HepG2 (cell line): ENCODE data around the gene CDC42BPG. TPM values are rescaled to one million over a fixed set of nuclear protein-coding genes. Genes with fewer than 3 reads are reported as not detected.

Experiments used
- AGO2 ChIP-seq: fragments of 200-400 bp; formaldehyde crosslinking; optimal IDR thresholded peaks from 2 replicates; pipeline ENCODE3; 2017; ENCODE audit warnings: mild to moderate bottlenecking, low read depth, low read length, moderate library complexity
- ATM ChIP-seq: fragments of 450-650 bp; IDR thresholded peaks from 2 replicates; pipeline ENCODE4 v1.7.1; 2017; ENCODE audit warnings: mild to moderate bottlenecking, borderline replicate concordance
- BATF2 ChIP-seq: sonication (generic); formaldehyde crosslinking; IDR thresholded peaks from 2 replicates; pipeline ENCODE4 v1.8.0; 2022; ENCODE audit warnings: mild to moderate bottlenecking, missing genetic modification reagents, moderate library complexity
- CHD2 ChIP-seq: IDR thresholded peaks from 2 replicates; pipeline ENCODE4 v1.6.1; 2011; ENCODE audit warnings: low read depth, low read length, improper control_type of control experiment
- DMAP1 ChIP-seq: IDR thresholded peaks from 2 replicates; pipeline ENCODE4 v1.6.1; 2016
- KAT2B ChIP-seq: fragments of 150-350 bp; IDR thresholded peaks from 2 replicates; pipeline ENCODE4 v1.6.1; 2014; ENCODE audit warnings: low read depth, low read length, borderline replicate concordance
- MAX ChIP-seq: IDR thresholded peaks from 2 replicates; pipeline ENCODE4 v1.6.1; 2012; ENCODE audit warnings: inconsistent platforms
- PAF1 ChIP-seq: IDR thresholded peaks from 2 replicates; pipeline ENCODE4 v1.6.1; 2016; ENCODE audit warnings: missing genetic modification reagents, missing compliant biosample characterization
- POLR2AphosphoS5 ChIP-seq: IDR thresholded peaks from 2 replicates; pipeline ENCODE4 v1.6.1; 2012; ENCODE audit warnings: low read depth, low read length
- PTBP1 ChIP-seq: fragments of 200-400 bp; formaldehyde crosslinking; IDR thresholded peaks from 2 replicates; pipeline ENCODE4 v1.6.1; 2018; ENCODE audit warnings: low read length, low read depth; ENCODE audit not compliant: poor library complexity, severe bottlenecking
- SALL1 ChIP-seq: sonication (generic); formaldehyde crosslinking; IDR thresholded peaks from 2 replicates; pipeline ENCODE4 v1.8.0; 2022; ENCODE audit warnings: mild to moderate bottlenecking, missing genetic modification reagents
- SNAPC2 ChIP-seq: sonication (generic); formaldehyde crosslinking; IDR thresholded peaks from 2 replicates; pipeline ENCODE4 v1.8.1; 2022; ENCODE audit warnings: mild to moderate bottlenecking, missing genetic modification reagents
- THAP11 ChIP-seq: IDR thresholded peaks from 2 replicates; pipeline ENCODE4 v1.6.1; 2016; ENCODE audit warnings: missing biosample characterization, missing genetic modification reagents
- TP53 ChIP-seq: sonication (generic); formaldehyde crosslinking; conservative IDR thresholded peaks from 2 replicates; pipeline ENCODE4 v1.4.0; 2020; ENCODE audit warnings: missing genetic modification reagents
- U2AF1 ChIP-seq: fragments of 200-400 bp; formaldehyde crosslinking; optimal IDR thresholded peaks from 2 replicates; pipeline ENCODE3; 2017; ENCODE audit warnings: mild to moderate bottlenecking, low read depth, low read length
- ZFP41 ChIP-seq: sonication (generic); formaldehyde crosslinking; IDR thresholded peaks from 2 replicates; pipeline ENCODE4 v1.4.0; 2020; ENCODE audit warnings: mild to moderate bottlenecking, missing genetic modification reagents, borderline replicate concordance
- ZNF142 ChIP-seq: sonication (generic); formaldehyde crosslinking; IDR thresholded peaks from 2 replicates; pipeline ENCODE4 v1.4.0; 2020; ENCODE audit warnings: missing genetic modification reagents
- ZNF468 ChIP-seq: sonication (generic); formaldehyde crosslinking; IDR thresholded peaks from 2 replicates; pipeline ENCODE4 v1.8.0; 2022; ENCODE audit warnings: mild to moderate bottlenecking, moderate library complexity, missing genetic modification reagents
- ZNF562 ChIP-seq: sonication (generic); formaldehyde crosslinking; IDR thresholded peaks from 2 replicates; pipeline ENCODE4 v1.8.0; 2022; ENCODE audit warnings: missing genetic modification reagents, borderline replicate concordance
- ZNF691 ChIP-seq: sonication (generic); formaldehyde crosslinking; IDR thresholded peaks from 2 replicates; pipeline ENCODE4 v1.4.0; 2020; ENCODE audit warnings: missing genetic modification reagents, low read depth, mild to moderate bottlenecking, borderline replicate concordance
- ZNF709 ChIP-seq: sonication (generic); formaldehyde crosslinking; IDR thresholded peaks from 2 replicates; pipeline ENCODE4 v1.5.0; 2020; ENCODE audit warnings: mild to moderate bottlenecking, missing genetic modification reagents
- ZNF75D ChIP-seq: sonication (generic); formaldehyde crosslinking; IDR thresholded peaks from 2 replicates; pipeline ENCODE4 v1.8.1; 2023; ENCODE audit warnings: missing genetic modification reagents, mild to moderate bottlenecking, borderline replicate concordance
- ZNF790 ChIP-seq: sonication (generic); formaldehyde crosslinking; IDR thresholded peaks from 2 replicates; pipeline ENCODE4 v1.8.0; 2022; ENCODE audit warnings: missing genetic modification reagents, mild to moderate bottlenecking, borderline replicate concordance
- ZNF839 ChIP-seq: sonication (generic); formaldehyde crosslinking; IDR thresholded peaks from 2 replicates; pipeline ENCODE4 v1.4.0; 2020; ENCODE audit warnings: missing genetic modification reagents, mild to moderate bottlenecking, borderline replicate concordance
- polyA plus RNA-seq, 8 experiments: library from polyadenylated mRNA; depleted of rRNA in 3 of 8; stranded (reverse) in 7 of 8; unstranded in 1 of 8; fragments of >200 nt; fragmentation: Illumina TruSeq in 4 of 8; extraction: Trizol in 4 of 8; gene quantifications; 2 replicates each; pipeline versions ENCODE4 v1.2.1 to v1.2.3, GENCODE V29; 2011 to 2016; ENCODE audit warnings: low read depth in 4 of 8, missing spikeins in 1 of 8, mixed read lengths in 1 of 8; ENCODE audit not compliant: insufficient read depth in 1 of 8
- total RNA-seq, 5 experiments: library from RNA; depleted of rRNA; stranded (reverse); fragments of >200 nt; fragmentation: Illumina TruSeq; extraction: Trizol; gene quantifications; 2 replicates each; pipeline ENCODE4 v1.2.3, GENCODE V29; 2016; ENCODE audit warnings: low read depth in 1 of 5

CDC42BPG gene
- total and polyA plus RNA-seq, 2 of the 13 experiments (the other 11 are each of a cell fraction or from before 2014, with no cell fraction given) = 0.55 to 1.4 TPM

- TF ChIP-seq ZNF142 (no peak), AGO2 (no peak), SALL1 (CRISPR knock-in tag) (peak; percentile 49; the same call in 1 of the 2 replicates), DMAP1 (CRISPR knock-in tag) (peak; percentile 47; the same call in 1 of the 2 replicates), ZNF691 (no peak), ZNF562 (CRISPR knock-in tag) (no peak), THAP11 (peak; percentile 58; the same call in 1 of the 2 replicates), ZFP41 (CRISPR knock-in tag) (no peak), ZNF709 (CRISPR knock-in tag) (no peak), PTBP1 (no peak), ZNF468 (no peak), ZNF839 (CRISPR knock-in tag) (no peak), CHD2 (no peak), BATF2 (no peak), POLR2AphosphoS5 (no peak), MAX (peak; percentile 77), TP53 (no peak), KAT2B (no peak), SNAPC2 (no peak), PAF1 (CRISPR knock-in tag) (no peak), U2AF1 (no peak), ZNF75D (CRISPR knock-in tag) (no peak), ATM (no peak), ZNF790 (CRISPR knock-in tag) (no peak)
Observed at GRCh38 chr11:64885367-64886286, 41.2 kb upstream of the CDC42BPG start (continued).
